Activated CD4-positive, alpha-beta T cell treated with anti-CD3 and anti-CD28 coated beads, Interleukin-10, Interleukin-2, amounts not matched to agents 100 ng/mL and 50 ng/mL, durations not matched to agents 16 hours and 8 hours (primary cell): Measurements from ENCODE around the gene ADAMTS2.

Source experiments
- DNase-seq: peaks from one replicate; pipeline ENCODE4 v3.0.0-alpha.2; 2020

Gene ADAMTS2

DNA sequence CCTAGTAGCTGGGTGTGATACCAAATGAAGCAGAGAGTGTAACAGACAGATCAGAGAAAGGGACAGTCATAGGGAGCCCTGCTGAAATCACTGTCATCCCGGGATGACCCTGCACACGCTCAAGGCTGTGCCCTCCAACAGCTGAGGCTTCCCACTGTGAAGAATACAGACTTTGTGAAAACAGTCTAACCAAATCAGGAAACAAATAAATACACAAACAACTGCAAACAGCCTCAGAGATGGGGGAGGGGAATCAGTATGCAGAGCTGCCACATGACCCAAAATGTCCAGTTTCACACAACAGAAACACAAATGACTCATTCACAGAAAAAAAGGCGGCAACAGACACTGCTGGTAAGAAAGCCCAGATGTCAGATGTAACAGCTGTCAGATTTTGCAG is 101.9 kb downstream of the ADAMTS2 start:
- DNase-seq: peak; percentile 6

DNA sequence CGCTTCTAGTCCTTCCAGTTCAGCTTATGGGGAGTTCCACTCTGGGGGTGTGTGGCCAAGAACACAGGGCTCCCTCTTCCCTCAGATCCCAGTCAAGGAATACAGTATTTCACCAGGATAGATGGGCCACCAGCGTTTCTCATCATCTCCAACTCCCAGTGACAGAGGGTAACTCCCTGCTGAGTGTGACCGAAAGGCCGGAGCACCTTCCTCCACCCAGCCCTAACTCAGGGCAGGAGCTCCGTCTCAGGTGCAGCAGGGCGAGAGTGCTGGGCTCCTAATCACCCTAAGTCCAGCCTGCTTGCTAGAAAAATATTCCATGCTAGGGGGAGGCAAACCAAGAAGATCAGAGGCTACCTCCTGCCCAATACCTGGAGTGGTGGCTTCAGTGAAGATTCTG is 102.6 kb downstream of the ADAMTS2 start:
- DNase-seq: no peak

DNA sequence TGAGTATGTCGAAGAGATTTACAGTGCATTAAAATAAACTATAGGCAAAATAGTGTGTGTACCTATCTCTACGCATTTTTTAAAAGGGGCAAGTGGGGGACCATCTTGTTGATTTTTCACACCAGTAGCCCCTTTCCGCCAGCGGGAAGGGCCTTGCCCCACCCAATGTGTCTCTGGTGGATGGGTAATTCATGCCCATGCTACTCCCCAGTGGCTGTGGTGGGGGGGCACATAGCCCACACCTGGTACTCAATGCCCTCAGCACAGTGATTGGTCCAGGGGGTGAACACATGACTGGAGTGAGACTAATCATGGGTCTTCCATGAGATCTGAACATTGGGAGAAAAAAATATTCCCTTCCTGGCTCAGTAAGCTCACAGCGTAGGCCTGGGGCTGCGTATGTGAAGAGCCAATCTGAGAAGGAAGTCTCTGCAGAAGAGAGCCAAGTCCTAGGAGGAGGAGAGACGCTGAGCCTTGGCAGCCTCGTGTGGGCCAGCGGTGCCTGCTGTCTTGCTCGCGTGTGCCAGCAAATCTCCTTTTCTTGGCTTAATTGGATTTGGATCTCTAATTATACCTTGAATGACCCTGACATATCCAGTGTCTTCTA is 103.4 kb downstream of the ADAMTS2 start:
- DNase-seq: no peak

DNA sequence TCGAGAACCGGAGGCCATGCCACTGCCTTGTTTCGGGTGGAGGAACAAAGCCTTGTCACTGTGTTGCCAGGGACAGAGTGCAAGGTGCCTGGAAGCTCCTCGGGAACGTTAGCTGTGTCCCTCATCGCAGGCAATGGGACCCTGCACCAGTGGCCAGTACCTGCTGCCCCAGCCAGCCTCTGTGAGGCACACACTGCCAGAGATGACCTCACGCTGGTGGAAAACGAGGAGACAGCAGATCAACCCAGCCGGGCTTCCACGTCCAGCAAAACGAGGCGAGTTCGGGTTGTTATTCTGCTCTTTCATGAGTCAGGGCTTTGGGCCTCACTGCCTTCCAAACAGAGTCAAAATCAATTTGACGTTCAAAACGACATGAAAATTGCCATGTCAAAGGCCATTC is 104.1 kb downstream of the ADAMTS2 start:
- no peak for DNase-seq

DNA sequence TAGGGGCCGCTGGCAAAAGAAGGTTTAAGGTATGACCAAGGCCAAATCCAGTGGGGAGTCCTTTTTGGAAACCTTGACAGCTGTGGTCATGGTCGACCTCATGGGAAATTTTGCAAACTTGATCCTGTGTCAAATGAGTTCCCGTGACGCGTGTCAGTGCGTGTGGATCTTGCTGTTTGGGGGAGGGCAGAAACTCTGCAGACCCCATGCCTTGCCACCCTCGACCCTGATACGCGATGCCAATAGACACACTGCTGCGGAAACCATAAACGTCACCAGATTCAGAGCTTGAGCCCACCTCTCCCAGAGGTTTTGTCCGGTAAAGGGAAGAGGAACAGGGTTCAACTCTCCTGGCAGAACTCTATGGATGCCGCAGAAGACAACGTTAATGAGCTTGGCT is 104.7 kb downstream of the ADAMTS2 start:
- DNase-seq: no peak

DNA sequence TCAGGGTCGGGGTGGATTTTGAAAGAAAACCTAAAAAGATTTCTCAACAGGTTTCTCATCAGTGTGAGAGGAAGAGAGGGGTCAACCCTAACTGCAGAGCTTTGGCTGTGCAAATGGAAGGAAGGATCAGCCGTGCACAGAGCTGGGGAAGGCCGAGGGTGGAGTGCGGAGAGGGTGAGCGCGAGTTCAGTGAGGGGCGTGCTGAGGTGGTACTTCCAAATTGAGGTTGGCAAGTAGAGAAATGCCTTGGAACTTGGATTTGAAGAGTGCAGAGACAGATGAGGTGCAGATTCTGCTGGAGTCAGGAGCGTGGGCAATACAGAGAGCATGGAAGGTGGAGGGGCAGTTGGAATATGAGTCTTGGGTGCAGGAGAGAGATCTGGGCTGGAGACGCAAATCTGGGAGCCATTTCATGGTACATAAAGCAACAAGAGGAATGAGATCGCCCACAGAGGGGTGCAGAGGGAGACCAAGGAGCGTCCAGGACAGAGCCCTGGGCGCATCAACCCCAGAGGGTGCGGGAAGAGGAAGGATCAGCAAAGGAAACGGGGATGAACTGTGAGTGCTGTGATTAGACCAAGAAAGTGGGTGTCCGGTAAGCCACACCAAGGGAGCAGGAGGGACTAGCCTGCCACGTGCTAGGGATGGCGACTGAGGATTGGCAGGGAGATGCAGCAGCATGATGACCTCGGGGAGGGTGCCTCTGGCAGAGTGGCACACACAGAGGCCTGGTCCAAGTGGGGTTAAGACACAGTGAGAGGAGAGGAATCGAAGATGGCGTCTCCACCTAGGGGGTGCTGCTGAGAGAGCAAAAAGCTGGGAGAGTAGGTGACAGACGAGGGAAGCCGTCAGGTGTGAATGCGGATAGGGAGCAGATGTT is 105.8 kb downstream of the ADAMTS2 start:
- DNase-seq: no peak

DNA sequence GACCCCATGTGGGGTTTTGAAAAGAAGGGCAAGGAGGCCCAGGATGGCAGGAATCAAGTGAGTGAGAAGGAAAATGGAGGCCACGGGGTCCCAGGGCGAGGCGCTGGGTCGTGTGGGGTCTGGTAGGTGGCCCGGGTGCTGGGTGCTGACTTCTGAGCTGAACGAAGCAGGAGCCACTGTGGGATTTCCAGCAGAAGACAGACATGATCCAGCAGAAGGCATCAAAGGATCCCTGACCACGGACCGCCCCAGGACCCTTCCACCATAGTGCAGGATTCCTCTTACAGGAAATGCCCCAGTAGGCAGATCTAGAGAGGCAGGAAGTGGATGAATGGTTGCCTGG is 106.7 kb downstream of the ADAMTS2 start:
- no peak for DNase-seq

DNA sequence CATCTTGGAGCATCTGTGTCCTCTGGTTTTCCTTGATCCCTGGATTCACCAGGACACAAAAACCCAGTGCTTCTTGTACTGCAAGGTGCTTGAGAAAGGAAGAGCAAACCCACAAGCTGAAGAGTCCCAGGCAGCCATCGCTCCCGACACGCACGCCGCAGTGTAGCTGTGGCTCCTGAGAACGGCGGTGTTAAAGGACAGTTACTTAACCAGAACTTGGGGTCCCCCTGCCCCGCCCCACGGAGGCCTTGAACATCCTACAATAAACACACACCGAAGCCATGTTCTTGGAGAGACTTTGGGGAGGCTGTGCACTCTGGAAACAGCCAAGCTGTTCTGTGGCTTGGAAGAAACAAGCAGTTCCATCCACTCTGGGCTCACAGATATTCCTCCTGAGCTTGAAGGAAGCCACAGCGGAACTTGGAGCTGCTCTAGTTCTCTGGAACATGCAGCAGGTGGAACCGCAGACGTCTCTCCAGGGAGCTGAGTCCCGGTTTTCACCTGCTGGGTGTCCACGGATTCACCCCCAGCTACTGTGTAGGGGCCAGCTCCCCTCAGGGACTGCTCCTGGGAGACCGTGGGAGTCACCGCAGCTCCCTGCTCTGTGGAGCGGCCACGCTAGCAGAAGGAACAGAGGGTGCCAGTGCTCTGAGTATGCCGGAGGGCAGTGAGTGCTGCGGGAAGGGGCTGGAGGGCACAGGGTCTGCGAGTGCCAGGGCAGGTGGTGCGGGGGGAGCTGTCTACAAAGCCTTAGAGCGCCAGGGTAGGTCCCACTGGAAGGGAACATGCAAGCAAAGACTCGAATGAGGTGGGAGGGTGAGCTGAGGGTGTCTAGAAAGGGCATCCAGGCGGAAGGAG is 107.3 kb downstream of the ADAMTS2 start:
- no peak for DNase-seq

DNA sequence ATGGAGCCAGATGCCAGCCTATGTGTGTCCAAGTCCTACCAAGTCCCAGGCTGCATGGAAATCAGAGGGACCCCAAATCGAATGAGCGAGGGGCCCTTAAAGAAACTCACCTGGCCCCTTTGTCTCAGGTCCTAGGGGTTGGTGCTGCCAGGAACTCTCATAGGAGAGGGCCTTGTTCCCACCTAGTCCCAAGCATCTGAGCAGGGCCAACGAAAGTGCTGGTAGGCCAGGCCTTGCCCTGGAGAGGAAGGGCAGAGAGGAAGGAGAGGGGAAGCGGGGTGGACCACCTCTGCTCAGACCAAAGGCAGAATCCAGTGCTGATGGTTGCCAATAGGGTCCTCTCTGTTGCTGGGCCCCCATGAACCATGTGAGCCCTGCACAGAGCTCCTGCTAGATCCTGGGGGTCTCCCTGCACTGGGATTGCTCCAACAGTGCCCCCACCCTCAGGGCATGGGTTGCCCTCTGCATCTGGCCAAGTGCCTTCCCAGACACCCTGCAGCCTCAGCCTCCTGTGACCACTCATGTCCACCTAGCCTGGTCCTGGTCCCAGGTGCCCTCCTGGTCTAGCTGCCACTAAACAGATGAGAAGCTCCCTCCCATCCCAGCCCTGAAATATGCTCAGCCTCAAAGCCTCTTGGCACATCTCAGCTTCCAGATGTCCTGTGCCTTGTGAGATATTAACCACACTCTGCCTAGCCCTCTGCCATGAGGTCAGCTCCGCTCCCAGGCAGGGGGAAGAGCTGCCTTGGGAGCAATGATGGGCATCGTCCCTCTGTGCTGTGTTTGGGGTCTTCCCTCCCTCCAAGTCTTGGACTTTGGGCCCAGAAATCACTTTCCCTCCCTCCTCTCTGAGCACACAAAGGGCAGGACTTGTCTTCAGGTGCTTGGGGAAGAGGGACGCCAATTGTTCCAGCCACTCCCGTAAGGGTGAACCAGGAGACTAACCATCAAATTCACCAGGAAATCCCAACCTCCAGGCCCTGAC is 109.6 kb downstream of the ADAMTS2 start:
- no peak for DNase-seq

DNA sequence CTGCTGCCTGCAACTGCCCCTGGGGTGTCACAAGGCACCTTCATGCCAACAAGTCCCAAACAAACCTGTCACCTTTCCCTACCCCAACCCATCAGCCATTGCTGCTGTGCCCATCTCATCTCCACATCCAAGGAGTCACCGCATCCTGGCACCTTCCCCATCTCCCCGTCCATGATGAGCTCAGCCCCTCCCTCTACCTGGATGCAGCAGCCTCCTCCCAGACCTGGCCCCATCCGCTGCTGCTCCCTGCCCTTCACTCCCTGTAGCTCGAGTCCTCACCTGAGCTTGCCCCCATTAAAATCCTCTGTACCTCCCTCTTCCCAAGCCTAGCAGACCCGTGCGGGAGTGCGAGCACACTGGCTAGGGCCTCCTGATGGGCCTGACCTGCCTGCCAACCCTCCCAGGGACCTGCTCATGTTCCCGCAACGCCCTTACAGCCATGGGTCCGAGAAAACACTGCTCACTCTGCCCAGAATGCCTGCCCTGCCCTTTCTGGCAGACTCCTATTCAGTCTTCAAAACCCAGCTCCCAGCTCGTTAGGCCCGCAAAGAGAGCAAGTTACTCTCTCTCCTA is 110.6 kb downstream of the ADAMTS2 start:
- DNase-seq: no peak

DNA sequence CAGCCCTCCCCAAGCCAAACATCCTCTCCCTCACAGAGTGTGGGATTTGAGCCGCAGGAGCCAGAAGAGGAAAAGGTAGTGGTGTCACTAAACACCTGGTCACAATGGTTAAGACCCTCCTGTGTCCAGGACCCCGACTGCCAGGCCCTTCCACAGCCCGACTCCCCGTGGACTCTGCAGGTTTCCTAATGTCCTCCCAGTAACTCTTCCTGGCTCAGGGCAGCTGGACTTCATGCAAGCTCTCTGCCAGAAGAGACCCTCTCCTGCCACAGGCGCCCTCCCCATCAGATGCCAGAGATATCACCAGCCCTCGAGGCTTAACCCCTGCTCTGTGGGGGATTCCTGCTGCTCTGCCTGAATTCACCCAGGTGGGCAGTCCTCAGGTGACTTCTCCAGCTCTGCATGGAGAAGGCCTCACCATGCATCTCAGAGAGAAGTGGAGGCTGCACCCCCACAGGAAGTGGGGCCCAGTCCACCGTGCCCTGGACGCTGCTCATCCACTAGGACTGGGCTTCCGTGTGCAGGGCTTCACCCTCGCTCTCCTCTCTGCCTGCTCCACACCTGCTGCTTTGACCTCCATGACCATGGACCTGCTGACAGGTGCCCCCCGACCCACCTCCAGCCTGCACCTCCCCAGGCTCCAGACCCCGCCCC is 111.2 kb downstream of the ADAMTS2 start:
- DNase-seq: no peak

DNA sequence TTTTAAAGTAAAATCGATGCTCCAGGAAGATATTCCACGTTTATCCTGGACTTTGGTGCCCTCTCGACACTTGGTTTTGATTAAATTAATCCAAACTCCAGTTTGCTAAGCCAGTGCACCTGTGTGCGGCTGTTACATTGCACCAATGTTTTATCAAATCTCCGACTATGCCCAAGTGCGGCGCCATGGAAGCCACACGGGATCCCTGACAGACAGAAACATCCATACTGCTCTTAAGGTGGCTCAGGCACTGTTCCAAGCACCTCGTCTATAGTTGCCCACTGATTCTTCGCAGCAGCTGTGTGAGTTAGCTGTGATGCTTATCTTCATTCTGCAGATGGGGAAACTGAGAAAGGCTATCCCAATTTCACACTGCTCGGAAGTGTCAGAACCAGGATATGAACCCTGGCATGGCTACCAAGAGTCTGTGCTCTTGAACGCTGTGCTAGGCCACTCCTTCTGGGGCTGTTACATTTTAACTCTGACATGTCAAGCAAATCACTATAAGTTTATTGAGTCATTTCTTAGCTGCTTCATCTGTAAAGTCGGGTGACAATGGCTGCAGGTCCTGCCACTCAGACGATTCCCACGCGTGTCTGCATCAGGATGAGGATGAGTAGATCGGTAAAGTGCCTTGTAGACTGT is 113.0 kb downstream of the ADAMTS2 start:
- no peak for DNase-seq

DNA sequence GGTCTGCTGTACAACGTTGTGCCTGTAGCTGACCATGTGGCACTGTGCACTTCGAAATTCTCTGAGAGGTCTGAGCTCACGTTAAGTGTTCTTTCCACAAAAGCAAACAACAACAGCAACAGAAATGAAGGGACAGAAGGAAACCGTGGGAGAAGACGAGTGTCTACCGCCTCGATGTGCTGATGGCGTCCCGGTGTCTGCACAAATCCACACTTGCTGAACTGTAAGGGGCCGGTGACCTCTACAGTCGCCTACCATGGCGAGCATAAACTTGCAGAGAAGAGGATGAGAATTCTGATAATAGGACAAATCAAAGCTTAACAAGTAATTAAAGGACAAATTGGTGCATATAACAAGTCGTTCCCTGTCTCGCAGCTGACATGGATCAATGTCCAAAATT is 114.0 kb downstream of the ADAMTS2 start:
- no peak for DNase-seq

DNA sequence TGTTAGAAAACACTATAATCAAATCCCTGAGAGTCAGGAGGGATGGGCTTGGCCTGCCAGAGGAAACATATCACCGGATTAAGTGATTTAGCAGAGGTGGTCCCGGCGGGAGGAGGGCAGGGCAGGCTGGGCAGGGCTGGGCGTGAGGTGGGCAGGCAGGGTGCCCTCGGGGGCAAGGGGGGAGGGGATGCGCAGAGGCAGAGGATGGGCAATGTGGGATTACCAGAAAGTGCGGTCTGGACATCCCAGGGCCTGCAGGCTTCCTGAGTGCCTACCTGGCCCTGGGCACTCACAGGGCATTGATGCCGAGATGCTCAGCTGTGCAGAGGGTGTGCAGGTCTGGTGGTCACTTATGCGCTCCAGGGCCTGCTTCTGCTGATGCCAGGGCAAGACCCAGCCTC is 115.2 kb downstream of the ADAMTS2 start:
- DNase-seq: no peak

DNA sequence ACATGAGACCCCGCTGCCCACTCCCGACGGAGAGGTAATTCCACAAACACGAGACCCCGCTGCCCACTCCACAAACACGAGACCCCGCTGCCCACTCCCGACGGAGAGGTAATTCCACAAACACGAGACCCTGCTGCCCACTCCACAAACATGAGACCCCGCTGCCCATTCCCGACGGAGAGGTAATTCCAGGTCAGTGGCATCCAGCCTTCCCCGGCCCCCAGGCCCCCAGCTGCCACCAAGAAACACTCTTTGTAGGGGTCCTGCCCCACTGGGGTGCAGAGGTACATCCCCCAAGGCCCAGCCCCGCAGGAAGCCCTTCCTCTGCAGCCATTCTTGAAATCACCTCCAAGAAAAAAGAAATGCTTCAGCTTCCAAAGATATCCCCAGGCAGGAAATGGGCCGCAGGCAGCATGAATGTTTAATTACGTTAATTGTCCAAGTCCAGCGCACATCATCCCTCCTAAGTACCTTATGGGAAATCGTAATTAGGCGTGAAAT is 115.9 kb downstream of the ADAMTS2 start:
- DNase-seq: no peak

DNA sequence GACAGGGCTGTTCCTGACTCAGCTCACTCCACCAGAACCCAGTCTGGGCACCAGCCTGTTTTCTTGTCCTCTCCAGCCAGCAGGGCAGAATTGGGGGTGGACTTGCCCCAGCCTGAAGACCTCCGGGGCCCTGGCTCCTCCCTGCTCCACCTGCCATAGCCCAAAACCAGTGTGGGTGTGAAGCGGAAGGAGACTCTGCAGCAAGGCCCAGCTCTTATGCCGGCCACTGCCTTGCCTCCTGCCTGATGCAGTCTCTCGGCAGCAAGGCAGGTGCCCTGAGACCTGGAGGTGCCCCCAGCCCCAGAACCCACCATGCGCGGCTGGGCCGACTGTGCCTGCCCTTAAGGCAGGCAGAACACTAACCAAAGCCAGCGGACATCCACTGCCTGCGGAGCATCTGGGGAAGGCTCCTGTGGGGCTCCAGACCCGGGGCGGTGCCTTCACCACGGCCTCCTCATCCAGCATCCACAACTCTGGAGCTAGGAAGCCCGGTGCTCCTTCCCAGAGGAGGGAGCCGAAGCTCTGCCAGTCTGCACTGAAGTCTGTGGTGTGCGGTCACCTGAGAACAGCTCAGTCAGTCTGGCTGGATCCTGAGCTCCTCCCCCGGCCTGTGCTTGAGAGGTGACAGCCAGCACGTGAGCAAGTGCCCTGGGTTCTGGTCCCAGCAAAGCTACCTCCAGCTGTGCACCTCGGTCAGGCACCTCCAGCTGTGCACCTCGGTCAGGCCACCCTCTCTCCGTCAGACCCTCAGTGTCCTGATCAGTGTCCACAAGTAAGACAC is 116.7 kb downstream of the ADAMTS2 start:
- no peak for DNase-seq

DNA sequence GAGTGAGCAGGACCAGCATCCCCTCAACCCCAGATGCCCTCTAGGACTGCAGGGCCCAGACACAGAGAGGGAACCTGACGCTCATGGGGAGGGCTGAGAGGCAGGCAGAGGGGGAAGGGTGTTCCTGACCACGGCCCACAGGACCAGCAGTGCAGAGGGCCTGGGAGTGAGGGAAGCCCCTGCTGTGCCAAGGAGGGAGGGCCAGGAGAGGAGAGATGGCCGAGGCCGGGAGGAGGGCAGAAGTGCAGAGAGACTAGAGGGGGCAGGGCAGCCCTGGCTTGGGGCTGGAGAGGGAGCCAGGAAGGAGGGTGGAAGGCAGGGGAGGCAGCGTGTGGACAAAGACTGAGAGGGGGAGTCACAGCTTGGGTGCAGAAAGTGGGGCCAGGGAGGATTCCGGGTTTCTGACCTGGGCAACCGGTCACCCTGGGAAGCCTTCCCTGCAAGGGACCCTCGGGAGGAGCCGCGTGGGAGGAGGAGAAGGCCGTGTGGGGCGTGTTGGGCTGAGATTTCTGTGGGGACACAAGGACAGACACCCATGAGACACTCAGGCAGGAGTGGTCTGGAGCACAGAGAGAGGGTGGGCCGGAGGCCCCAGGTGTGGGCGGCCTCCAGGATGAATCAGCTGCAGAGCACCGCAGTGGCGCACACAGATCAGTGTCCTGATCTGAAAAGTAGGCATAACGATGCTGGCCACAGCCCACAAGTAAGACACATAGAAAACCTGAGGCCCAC is 117.5 kb downstream of the ADAMTS2 start:
- DNase-seq: no peak

DNA sequence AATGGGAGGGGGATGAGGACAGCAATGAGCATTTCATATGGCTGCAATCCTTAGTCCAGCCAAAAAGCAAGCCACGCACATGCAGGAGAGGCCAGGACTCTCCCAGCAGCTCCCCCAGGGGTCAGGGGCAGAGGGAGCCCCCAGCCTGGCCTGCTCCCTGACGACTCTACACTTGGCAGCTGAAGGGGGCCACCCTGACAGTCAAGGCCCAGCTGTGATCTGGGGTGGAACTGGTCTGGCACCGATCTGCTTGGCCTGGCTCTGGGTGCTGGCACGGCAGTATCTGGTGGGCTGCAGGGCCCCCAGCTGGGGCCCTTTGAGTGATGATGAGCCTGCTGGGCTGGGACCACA is 118.1 kb downstream of the ADAMTS2 start:
- no peak for DNase-seq

DNA sequence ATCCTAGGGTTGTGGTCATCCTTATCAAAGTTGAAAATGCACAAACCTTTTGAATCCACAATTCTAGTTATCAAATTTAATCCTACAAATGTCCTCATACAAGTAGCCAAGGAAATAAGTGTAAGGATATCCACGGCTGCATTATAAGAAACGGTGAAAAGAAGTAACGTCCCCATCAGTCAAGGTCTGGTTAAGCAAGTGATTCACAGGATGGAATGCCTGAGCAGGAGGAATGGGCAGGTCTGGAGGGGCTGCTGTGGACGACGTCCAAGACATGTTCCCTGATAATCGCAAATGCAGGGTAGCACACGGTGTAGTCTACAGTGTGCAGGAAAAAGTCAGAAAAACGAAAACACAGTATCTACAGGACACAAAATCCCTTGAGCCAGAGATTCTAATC is 118.6 kb downstream of the ADAMTS2 start:
- no peak for DNase-seq
